OCI-M2 (cell line): Measurements from ENCODE around the gene CYP2J2.
"Not testable (repeated sequence)": the region's sequence is repeated elsewhere in the genome, so short reads cannot be mapped to it uniquely, and the experiment has no call there.

Source experiments
- DNase-seq: peaks from one replicate; lab custom pipeline; 2025; ENCODE audit not compliant: unreplicated experiment; lab: John Stamatoyannopoulos, UW

Gene CYP2J2, protein sequence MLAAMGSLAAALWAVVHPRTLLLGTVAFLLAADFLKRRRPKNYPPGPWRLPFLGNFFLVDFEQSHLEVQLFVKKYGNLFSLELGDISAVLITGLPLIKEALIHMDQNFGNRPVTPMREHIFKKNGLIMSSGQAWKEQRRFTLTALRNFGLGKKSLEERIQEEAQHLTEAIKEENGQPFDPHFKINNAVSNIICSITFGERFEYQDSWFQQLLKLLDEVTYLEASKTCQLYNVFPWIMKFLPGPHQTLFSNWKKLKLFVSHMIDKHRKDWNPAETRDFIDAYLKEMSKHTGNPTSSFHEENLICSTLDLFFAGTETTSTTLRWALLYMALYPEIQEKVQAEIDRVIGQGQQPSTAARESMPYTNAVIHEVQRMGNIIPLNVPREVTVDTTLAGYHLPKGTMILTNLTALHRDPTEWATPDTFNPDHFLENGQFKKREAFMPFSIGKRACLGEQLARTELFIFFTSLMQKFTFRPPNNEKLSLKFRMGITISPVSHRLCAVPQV

DNA sequence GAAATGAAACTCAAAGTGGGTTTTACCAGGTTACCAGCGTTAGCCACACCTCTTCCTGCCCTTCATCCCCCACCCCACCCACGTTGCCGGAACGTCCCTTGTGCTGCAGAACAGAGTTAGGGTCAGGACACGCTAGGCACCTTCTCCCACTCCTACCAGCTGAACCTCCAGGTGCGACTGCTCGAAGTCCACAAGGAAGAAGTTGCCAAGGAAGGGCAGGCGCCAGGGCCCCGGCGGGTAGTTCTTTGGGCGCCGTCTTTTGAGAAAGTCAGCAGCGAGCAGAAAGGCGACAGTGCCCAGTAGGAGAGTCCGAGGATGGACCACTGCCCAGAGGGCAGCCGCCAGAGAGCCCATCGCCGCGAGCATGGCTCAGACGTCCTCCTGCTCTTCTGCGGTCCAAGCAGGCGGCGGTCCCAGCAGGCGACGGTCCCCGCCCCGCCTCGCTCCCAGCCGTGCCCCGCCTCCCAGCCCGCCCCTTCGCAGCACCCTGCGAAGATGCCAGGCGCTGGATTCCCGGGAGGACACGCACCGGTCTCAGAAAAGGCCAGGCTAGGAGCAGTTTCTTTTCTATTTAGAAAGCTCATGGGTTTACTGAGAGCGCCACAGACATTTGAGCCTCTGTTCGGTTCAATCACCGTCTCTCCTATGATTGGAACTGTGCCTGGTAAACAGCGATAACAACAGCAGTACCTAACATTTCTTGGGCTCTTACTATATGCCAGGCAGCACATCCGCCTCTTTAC lies at the start of gene CYP2J2:
Gene CYP2J2, minus strand, starts transcription at position 393 of the 743 bp plus-strand sequence. Its CDS starts 27 bp downstream, at position 366.
- no peak for DNase-seq

DNA sequence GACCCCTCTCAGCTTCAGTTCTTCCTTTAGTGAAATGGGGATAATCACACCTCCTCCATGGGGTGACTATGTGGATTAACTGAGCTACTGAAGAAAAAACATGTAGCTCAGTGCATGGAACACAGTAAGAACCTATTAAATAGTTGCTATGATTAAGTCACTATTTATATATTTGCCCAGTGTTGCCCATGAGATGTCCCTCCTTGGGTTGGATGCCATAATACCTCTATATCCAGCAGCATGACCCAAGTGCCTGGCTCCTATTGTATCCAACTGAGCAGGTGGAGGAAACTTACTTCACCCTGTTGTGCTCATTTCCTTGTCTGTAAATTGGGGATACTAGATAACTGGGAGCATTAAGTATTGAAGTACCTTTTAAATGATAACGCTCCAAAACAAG lies 47.1 kb upstream of the CYP2J2 start:
- DNase-seq = no peak

DNA sequence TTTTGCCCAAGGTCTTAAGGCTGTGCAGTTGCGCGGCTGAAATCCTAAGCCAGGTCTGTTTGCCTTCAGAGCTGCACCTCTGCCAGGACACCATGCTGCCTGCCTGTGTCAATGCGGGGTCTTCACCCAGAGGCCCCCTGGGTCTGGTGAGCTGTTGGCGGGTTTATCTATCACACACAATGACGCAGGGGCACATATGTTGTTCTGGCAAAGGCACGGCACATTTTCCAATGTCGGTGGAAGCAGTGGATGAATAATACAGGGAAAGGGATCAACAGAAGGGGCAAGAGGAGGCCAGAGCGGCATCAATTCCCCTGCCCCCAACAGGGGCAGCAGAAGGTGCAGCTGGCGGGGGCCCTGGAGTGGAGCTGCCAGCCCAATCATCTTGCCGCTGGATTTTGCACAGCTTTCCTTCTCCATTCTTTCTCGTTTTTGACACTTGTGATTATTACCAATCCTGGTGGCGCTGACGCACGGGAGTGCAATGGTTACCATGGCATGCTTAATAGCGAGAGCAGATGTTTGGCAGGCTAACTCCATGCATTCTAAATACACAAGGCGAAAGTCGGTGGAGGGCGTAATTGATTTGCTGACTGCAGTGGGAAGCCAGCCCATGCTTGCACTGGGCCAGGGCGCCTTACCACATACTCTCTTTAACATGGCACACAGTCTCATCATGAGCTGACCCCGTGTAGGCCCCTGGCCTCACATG lies 45.8 kb upstream of the CYP2J2 start:
- DNase-seq = no peak

DNA sequence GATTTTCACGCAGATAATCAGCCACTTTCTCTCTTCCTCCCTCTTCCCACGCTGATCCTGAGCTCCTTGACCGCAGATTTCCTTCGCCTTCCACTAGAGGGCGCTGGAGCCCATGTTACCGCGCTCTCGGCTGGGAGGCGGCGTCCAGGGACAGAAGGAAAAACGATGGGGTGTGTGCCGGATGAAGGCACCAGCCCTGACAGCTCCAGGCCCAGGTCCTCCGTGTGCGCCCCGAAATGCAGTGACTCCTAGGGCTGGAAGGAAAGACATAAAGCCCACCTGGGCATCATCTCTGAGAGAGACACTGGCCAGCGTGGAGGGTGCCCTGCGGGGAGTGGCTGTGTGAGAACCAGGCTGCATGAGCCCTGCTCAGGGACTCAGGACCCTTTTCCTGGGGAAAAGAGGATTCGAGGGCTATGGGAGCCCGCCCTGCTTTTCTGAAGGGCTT lies 44.9 kb upstream of the CYP2J2 start:
- no peak for DNase-seq

DNA sequence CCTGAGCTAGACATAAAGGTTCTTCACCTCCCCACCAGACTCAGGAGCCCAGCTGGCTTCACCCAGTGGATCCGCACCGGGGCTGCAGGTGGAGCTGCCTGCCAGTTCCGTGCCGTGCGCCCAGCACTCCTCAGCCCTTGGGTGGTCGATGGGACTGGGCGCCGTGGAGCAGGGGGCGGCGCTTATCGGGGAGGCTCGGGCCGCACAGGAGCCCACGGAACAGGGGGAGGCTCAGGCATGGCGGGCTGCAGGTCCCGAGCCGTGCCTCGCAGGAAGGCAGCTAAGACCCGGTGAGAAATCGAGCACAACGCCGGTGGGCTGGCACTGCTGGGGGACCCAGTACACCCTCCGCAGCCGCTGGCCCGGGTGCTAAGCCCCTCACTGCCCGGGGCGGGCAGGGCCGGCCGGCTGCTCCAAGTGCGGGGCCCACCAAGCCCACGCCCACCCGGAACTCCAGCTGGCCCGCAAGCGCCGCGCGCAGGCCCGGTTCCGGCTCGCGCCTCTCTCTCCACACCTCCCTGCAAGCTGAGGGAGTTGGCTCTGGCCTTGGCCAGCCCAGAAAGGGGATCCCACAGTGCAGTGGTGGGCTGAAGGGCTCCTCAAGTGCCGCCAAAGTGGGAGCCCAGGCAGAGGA lies 43.1 kb upstream of the CYP2J2 start:
- not testable (repeated sequence) for DNase-seq

DNA sequence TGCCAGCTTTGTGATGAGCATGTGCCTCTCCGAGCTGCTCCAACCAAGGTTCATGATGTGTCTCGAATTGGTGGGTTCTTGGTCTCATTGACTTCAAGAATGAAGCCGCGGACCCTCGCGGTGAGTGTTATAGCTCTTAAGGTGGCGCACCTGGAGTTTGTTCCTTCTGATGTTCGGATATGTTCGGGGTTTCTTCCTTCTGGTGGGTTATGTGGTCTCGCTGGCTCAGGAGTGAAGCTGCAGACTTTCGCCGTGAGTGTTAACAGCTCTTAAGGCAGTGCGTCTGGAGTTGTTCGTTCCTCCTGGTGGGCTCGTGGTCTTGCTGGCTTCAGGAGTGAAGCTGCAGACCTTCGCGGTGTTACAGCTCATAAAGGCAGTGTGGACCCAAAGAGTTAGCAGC lies 42.2 kb upstream of the CYP2J2 start:
- not testable (repeated sequence) for DNase-seq

DNA sequence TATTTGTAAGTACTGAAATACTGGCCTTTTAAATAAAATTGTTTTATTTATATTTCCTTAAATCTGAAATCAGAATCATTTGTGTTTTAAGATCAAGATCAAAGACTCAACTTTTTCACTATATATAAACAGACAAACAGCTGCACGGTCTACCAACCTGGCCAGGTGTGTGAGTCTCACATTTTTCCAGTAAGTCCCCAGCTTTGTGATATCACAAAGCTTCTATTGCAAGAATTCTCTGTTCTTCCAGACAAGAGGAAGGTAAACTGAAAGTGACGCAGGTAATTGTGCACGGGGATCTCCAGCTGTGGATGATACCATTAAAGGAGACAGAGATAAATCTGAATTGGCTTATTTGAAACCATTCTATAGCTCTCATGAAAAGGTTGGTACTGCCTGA lies 41.2 kb upstream of the CYP2J2 start:
- no peak for DNase-seq

DNA sequence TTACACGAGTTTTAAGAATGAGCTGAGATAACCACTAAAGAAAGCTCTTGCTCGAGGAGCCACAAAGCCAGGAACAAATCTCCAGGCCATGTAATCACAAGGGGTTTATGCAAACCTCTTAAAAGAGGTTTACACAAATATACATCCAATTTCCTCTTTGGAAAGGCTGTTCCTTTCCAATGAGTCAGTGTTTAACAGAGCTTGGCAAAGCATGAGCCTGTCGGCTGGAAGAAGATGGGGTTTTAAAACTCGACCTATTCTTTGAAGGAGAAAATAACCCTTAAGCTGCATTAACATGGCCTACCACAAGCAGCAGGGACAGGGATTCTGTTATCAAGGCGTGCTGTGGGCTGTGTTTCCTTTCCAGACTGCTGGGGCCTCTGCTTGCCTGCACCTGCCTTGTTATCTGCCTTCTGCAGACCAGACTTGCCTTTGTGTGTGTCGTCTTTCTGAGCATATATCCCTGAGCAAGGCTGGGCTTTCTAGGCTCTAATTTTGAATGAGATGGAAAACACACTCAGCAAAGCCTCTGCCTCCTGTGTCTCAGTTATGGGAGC lies 40.6 kb upstream of the CYP2J2 start:
- DNase-seq = peak; percentile 23

DNA sequence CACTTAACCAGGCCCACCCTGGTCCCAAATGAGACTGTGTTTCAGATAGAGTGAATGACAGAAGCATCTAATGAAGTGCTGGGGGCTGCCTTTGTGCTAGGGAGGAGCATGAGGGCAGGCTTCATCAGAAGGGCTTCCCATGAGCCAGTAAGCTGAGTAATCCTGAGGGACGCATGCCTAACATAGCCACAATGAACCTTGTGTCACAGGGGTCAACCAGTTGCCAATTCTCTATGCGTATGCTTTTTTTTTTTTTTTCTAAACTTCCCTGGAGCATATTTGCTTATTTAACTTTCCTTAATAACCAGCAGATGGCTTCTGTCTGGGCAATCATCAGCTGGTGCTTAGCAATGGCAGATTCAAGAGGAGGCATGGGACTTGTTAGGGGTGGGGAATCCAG lies 25.5 kb upstream of the CYP2J2 start:
- DNase-seq = no peak

DNA sequence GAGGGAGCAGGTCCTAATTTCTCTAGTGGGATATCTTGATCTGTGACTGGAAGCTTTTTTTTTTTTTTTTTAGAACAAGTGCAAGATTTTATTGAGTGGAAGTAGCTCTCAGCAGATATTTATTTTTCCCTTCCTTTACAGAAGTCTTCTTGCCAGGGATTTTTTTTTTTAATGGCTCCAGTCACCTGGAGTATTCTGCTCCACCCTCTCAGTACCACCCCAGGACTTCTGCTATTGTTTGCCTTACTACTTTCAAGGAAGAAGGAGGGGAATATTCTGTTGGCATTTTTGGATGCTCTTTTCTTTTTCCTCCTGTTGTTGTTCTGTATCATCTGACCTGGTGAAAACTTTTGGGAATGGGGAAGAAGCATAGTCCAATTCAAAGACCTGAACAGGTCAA lies 23.1 kb upstream of the CYP2J2 start:
- DNase-seq = no peak

DNA sequence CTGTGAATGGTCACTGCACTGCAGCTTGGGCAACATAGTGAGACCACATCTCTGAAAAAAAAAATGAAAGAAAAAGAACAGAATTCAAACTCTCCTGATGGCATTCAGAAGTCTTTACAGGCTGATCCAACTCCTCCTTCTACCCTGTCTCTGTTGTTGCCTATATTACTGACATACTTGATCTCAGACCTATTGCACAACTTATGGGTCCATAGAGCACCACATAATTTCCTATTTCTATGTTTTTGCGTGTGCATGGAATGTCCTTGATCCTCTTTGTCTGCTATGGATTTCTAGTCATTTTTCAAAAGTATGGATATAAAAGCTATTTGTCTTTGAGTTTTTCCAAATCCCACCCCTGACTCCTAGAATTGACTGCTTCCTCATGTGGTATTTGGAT lies 22.4 kb upstream of the CYP2J2 start:
- DNase-seq = no peak

DNA sequence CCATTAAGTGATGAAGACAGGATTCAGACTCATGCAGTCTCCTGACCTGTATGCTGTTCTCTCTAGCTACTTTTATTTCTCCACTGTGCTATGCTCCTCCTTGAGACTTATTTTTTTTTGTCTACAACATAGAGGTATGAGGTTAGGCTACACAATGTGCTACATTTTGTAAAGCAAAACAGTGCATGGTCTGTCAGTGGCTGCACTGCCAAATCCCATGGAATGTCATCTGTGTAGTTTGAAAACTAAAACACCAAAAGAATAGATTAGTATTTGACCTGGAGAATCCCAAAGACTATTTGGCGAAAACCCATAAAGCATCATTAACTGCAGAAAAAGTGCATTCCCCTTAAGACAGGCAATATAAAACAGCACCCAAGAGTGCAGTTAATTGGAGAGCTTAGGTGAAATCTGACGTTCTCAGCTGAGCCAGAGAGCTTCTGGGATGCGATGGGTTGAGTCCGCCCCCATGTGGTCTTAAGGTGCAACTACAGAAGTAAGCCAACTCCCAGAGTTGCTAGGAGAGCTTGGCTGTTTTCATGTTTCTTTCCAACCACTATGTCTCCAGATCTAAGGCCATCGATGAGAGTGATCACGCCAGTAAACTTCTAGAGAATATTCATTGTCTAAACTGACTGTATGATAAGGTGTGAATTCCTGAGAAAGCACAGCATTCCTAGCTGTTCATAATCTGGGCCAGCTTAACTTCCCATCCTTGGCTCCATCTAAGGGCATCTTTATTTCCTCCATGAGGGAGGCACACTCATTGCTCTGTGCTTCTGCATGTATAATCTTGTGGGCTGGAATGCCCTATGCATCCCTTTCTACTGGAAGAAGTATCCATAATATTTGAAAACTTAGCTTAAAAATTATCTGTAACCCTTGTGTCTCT lies 20.7 kb upstream of the CYP2J2 start:
- DNase-seq = no peak

DNA sequence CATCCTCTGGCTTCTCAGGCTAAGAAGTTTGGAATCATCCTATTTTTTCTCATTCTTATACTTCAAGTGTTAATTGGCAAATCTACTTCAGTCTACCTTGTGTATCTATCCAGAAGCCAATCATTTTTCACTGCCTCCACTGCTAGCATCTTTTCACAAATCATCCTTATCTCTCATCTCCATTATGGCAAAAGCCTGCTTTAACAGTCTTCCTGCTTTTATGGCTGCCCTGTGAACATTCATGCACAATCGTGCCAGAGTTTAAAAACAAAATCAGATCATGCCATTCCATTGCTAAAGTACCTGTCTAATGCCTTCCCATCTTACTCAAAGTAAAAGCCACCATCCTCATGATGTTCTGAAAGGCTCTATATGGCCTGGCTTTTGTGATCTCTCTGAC lies 19.2 kb upstream of the CYP2J2 start:
- DNase-seq = no peak

DNA sequence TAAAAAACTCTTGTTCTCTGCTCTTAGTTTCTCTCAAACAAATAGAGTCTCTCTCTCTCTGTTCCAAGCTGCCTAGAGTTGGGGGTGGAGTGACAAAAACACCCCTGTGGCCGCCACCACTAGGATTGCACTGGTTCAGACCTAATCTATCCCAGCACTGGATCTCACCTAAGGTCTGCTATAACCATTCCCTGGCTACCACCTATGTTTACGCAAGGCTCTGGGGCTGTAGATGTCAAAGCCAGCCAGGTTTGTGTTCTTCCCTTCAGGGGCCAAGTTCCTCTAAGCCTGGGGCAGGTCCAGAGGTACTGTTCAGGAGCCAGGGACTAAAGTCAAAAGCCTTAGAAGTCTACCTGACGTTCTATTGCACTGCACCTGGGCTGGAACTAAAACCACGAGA lies 12.8 kb upstream of the CYP2J2 start:
- DNase-seq = no peak

DNA sequence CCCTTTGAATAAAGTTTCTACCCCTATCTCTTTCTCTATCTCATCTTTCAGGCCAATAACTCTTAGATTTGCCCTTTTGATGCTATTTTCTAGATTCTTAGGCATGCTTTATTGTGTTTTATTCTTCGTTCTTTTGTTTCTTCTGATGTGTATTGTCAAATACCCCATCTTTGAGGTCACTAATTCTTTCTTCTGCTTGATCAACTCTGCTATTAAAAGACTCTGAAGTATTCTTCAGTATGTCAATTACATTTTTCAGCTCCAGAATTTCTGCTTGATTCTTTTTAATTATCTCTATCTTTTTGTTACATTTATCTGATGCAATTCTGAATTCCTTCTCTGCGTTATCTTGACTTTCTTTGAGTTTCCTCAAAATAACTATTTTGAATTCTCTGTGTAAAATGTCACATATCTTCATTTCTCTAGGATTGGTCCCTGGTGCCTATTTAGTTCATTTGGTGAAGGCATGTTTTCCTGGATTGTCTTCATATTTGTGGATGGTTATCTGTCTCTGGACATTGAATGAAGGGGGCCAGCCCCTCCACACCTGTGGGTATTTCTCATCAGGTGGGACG lies 11.2 kb upstream of the CYP2J2 start:
- no peak for DNase-seq

DNA sequence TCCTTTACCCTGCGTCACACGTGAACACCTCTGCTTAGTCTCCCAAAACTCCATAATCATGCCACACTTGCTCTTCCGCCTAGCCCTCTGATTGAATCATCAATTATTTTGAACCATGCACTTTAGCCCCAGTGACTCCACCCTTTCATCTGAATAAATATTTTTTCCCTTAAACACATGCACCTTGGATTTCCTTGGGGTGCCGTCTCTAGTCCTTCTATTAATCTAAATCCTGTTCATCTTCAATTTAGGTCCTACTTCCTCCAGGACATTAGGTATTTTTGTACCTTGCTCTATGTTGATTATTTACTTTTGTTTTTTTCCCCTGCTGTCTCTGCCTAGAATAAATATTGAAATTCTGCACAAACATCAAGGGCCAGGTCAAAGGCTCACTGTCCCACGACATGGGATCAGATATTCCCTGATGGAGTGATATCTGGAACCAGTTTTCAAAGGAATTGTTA lies 9.8 kb upstream of the CYP2J2 start:
- no peak for DNase-seq

DNA sequence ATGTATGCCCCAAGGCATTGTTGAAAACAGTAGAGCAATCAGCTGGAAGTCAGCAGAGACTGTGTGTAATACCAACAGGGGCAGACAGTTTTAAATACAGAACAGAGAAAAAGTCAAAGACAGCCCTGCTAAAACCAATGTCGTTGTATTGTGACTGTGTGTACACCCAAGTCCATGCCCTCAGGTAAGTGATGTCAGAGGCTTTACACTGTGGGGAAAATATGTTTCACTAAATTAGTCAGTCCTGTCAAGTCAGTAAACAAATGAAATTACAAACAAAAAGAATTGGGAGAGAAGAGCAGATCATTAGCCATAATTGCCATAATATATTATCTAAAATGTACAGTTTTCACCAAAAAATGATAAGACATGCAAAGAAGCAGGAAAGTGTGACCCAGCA lies 2.4 kb upstream of the CYP2J2 start:
- no peak for DNase-seq

DNA sequence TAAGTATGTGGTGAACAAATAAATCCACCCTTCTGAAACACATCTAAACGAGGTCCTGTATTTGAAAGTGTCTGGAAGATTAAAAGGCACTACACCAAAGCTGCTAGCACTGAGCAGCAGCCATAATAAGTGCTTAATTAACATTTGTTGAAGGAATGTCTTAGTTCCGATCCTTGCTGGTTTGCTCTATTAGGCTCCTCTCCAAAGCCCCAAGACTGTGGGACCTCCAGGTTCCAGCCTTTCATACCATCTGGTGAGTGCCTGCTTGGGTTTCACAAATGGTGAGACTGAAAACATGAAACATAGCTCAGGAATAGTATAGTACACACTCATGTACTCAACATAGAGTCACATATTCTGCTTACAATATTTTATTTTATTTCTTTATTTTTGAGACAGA lies 640 bp upstream of the CYP2J2 start:
- DNase-seq = no peak

DNA sequence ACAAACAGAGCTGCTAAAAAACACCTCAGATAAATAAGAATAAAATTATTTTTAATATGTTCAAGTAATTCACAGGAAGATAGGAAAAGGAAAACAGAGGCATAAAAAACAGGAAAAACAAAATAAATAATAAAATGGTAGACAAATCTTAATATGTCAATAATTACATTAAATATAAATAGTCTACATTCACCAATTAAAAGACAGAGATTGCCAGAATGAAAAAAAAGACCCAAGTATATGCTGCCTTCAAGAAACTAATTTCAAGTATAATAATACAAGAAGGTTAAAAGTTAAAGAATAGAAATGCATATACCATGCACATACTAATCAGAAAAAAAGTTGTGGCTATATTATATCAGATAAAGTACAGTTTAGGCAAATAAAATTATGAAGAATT lies 1.9 kb downstream of the CYP2J2 start:
- no peak for DNase-seq
